ENCODE measurements around the gene ATOSA. TPM values are rescaled to one million over a fixed set of nuclear protein-coding genes. Genes with fewer than 3 reads are reported as not detected.

The ATOSA gene
- total RNA-seq, 1 experiment from 2014 or later: 5.8 TPM

GRCh38 chr15:52714968-52715367 is 35.8 kb upstream of the ATOSA start:
- Histone ChIP-seq H3K9me3 (ENCODE audit: control insufficient read depth, low read depth, low read length) (no peaks in the 10 kb centered on the region), H2AFZ (ENCODE audit: low read length) (no peak overlapping the region), H3K4me1 (ENCODE audit: insufficient read depth, low read length) (peaks cover 3% of the 10 kb centered on the region; the same call in 1 of the 2 replicates), H2BK5ac (ENCODE audit: insufficient read length, low read length) (no peak overlapping the region), H3K79me1 (ENCODE audit: insufficient read depth, low read depth, low read length, poor library complexity, severe bottlenecking) (no peaks in the 10 kb centered on the region), H3K4me2 (ENCODE audit: insufficient read depth, insufficient read length, low read length) (no peak overlapping the region), H2BK120ac (ENCODE audit: low read depth, low read length, poor library complexity, severe bottlenecking) (no peak overlapping the region), H2BK15ac (ENCODE audit: low read depth, low read length) (no peak overlapping the region), H4K20me1 (ENCODE audit: control insufficient read depth, insufficient read depth, insufficient read length) (no peaks in the 10 kb centered on the region), H3K23ac (ENCODE audit: insufficient read length, low read depth, low read length) (no peak overlapping the region), H3T11ph (ENCODE audit: low read length) (no peak overlapping the region), H2AK5ac (ENCODE audit: insufficient read length, low read length) (no peak overlapping the region), H3K27me3 (ENCODE audit: insufficient read depth, low read length) (no peaks in the 10 kb centered on the region), H2BK20ac (ENCODE audit: low read depth, low read length, poor library complexity, severe bottlenecking) (no peak overlapping the region), H3K4ac (ENCODE audit: low read depth, low read length) (no peak overlapping the region), H3K9ac (ENCODE audit: extremely low read depth, insufficient read length, low read length) (no peak overlapping the region), H4K91ac (ENCODE audit: insufficient read length, low read depth, low read length) (no peak overlapping the region), H3K27ac (ENCODE audit: insufficient read length, low read depth, low read length) (no peak overlapping the region), H3K79me2 (ENCODE audit: insufficient read depth, low read length) (no peaks in the 10 kb centered on the region), H3K18ac (ENCODE audit: insufficient read length, low read depth, low read length) (no peak overlapping the region), H3K23me2 (ENCODE audit: insufficient read length, low read depth, low read length, poor library complexity, severe bottlenecking) (no peaks in the 10 kb centered on the region), H3K56ac (ENCODE audit: insufficient read length, low read depth, low read length) (no peak overlapping the region), H4K8ac (replicated peaks; ENCODE audit: insufficient read length, low read depth, low read length) (no peak overlapping the region), H3K14ac (ENCODE audit: insufficient read depth, low read length) (no peak overlapping the region), H4K5ac (ENCODE audit: insufficient read length, low read depth, low read length) (no peak overlapping the region), H2BK12ac (ENCODE audit: insufficient read length, low read depth, low read length) (no peak overlapping the region)
- Mint-ChIP-seq H3K27ac (no peak overlapping the region), H3K4me3 (no peak overlapping the region; a peak in 1 of 5 replicates), H3K9me3 (no peaks in the 10 kb centered on the region), H3K27me3 (ENCODE audit: low read depth) (no peaks in the 10 kb centered on the region; the same call in 1 of the 2 replicates), H3K36me3 (ENCODE audit: insufficient read depth in 1 of 3, low read depth in 3 of 3) (no peaks in the 10 kb centered on the region), H3K4me1 (peaks cover 11 to 19% of the 10 kb centered on the region in 2 experiments)
- TF ChIP-seq, protein P1, sequence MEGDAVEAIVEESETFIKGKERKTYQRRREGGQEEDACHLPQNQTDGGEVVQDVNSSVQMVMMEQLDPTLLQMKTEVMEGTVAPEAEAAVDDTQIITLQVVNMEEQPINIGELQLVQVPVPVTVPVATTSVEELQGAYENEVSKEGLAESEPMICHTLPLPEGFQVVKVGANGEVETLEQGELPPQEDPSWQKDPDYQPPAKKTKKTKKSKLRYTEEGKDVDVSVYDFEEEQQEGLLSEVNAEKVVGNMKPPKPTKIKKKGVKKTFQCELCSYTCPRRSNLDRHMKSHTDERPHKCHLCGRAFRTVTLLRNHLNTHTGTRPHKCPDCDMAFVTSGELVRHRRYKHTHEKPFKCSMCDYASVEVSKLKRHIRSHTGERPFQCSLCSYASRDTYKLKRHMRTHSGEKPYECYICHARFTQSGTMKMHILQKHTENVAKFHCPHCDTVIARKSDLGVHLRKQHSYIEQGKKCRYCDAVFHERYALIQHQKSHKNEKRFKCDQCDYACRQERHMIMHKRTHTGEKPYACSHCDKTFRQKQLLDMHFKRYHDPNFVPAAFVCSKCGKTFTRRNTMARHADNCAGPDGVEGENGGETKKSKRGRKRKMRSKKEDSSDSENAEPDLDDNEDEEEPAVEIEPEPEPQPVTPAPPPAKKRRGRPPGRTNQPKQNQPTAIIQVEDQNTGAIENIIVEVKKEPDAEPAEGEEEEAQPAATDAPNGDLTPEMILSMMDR (conservative IDR thresholded peaks at IDR 0.05): no peak
- no CpG with 5 or more reads among the region's 3 CpGs for WGBS (ENCODE audit: extremely low coverage, insufficient read length, low lambda C conversion rate)
- DNase-seq: no peak
